AG04450 (cell line): ENCODE results near the gene ZKSCAN2. TPM values are rescaled to one million over a fixed set of nuclear protein-coding genes. Genes with fewer than 3 reads are reported as not detected.

ENCODE experiments used
- CTCF ChIA-PET: fragments of 300-600, 350-600 bp; formaldehyde crosslinking; extraction: SDS; loops from one replicate; lab custom pipeline; 2022; ENCODE audit warnings: antibody characterized with exemption, inconsistent platforms; lab: Charles Lee
- POLR2A ChIA-PET: fragments of 350-600 bp; formaldehyde crosslinking; extraction: SDS; loops from one replicate; lab custom pipeline; 2021; ENCODE audit warnings: antibody characterized with exemption, inconsistent platforms; lab: Yijun Ruan, JAX
- DNase-seq: peaks from one replicate; pipeline ENCODE4 v3.0.0-alpha.2; 2011; ENCODE audit warnings: low read depth, low spot score
- H3K27ac ChIP-seq: one replicate; pipeline ENCODE4 v1.5.1; 2012; ENCODE audit warnings: low read depth, low read length, control low read depth
- H3K27me3 ChIP-seq: one replicate; pipeline ENCODE4 v1.6.0; 2012; ENCODE audit warnings: low read length; ENCODE audit not compliant: control insufficient read depth, insufficient read depth
- H3K4me3 ChIP-seq: 2 replicates; pipeline ENCODE4 v1.5.1; 2011; ENCODE audit warnings: mild to moderate bottlenecking, low read depth, low read length, control low read depth
- H3K9me3 ChIP-seq: 2 replicates; pipeline ENCODE4 v1.5.1; 2012; ENCODE audit warnings: low read length; ENCODE audit not compliant: control insufficient read depth, insufficient read depth
- polyA plus RNA-seq: library from polyadenylated mRNA; depleted of rRNA; stranded (reverse); fragments of >200 nt; gene quantifications from 2 replicates; pipeline ENCODE4 v1.2.3, GENCODE V29; 2011; rRNA removed
- TF ChIP-seq, protein P1 (sequence below): IDR thresholded peaks from 2 replicates; pipeline ENCODE4 v1.5.1; 2011; ENCODE audit warnings: low read depth, low read length, control low read depth, inconsistent platforms

The ZKSCAN2 gene
- polyA plus RNA-seq, 1 experiment, result 3.0 TPM

DNA sequence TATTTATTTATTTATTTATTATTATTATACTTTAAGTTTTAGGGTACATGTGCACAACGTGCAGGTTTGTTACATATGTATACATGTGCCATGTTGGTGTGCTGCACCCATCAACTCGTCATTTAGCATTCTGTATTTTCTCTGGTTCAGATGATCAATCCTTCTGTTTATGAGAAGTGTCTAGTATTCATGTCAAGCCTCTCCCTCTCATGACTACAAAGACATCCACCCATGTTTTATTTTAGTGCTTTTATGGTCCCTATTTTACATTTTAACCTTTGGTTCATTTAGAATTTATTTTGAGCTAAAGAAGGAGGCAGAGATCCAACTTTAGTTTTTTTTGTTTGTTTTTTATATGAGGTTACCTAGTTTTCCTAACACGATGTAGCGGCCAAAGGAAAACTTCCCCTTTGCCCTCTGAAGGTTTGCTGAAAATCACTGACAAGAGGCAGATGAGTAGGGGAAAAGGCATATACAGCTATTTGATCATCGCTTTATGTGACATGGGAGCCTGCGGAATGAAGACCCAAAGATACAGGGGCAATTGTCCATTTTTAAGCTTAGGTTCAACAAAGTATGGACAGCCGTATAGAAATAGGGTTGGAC lies 63.3 kb downstream of the ZKSCAN2 start:
- no peak for DNase-seq
- Histone ChIP-seq H3K9me3 (no peaks in the 10 kb centered on the region), H3K27ac (no peak overlapping the region), H3K27me3 (no peaks in the 10 kb centered on the region), H3K4me3 (no peak overlapping the region)
- ChIA-PET CTCF (interaction anchor here (1.0 to 3.2 kb wide), 2 partner anchors 31 to 1153 kb away, joined by 4 to 17 read pairs; no protein-coding TSS in a partner anchor), POLR2A (no interaction called here)
- TF ChIP-seq, protein P1, sequence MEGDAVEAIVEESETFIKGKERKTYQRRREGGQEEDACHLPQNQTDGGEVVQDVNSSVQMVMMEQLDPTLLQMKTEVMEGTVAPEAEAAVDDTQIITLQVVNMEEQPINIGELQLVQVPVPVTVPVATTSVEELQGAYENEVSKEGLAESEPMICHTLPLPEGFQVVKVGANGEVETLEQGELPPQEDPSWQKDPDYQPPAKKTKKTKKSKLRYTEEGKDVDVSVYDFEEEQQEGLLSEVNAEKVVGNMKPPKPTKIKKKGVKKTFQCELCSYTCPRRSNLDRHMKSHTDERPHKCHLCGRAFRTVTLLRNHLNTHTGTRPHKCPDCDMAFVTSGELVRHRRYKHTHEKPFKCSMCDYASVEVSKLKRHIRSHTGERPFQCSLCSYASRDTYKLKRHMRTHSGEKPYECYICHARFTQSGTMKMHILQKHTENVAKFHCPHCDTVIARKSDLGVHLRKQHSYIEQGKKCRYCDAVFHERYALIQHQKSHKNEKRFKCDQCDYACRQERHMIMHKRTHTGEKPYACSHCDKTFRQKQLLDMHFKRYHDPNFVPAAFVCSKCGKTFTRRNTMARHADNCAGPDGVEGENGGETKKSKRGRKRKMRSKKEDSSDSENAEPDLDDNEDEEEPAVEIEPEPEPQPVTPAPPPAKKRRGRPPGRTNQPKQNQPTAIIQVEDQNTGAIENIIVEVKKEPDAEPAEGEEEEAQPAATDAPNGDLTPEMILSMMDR, result no peak

DNA sequence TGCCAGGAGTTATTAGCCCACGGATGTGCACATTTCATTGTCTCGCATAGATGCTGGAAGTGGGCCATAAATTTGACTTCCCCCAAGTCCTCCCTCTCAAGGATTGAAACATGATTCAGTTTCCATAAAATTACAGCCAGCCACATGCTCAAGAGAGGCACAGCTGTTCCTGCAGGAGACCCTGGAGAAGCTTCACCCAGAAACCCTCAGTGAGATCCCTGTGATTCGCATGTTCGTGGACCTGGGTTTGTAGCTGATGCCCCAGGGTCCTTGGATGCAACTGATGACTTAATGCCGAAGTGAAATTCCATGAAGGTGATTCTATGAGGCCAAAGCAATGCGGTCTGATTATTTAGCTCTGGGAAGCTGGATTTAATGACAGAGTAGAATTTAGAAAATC lies 65.5 kb downstream of the ZKSCAN2 start:
- POLR2A ChIA-PET, result no interaction called here
- CTCF ChIA-PET, result interaction anchor here (0.6 to 2.3 kb wide), 2 partner anchors 33 to 467 kb away, joined by 4 to 10 read pairs; no protein-coding TSS in a partner anchor
- no peak overlapping the region for H3K4me3 ChIP-seq
- H3K27ac ChIP-seq, result no peak overlapping the region
- TF ChIP-seq, protein P1, result no peak
- DNase-seq, result no peak
- no peaks in the 10 kb centered on the region for H3K27me3 ChIP-seq
- no peaks in the 10 kb centered on the region for H3K9me3 ChIP-seq

DNA sequence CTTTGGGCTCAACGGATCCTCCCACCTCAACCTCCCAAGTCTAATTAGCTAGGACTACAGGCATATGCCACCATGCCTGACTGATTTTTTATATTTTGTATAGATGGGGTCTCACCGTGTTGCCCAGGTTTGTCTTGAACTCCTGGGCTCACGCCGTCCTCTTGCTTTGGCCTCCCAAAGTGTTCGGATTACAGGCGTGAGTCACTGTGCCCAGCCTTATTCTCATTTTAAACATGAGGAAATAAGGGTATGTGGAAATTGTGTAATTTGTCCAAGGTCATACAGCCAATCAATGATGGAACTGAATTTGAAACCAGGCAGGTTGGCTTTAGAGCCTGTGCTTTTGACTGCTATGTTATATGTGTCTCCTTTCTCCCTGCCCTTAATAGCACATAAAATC lies 68.3 kb downstream of the ZKSCAN2 start:
- Histone ChIP-seq H3K4me3 (no peak overlapping the region), H3K27me3 (no peaks in the 10 kb centered on the region), H3K9me3 (no peaks in the 10 kb centered on the region), H3K27ac (no peak overlapping the region)
- DNase-seq, result no peak
- ChIA-PET POLR2A (no interaction called here), CTCF (interaction anchor here (0.8 kb wide), 1 partner anchor 36 kb away, joined by 3 read pairs; no protein-coding TSS in a partner anchor)
- TF ChIP-seq, protein P1, result no peak

DNA sequence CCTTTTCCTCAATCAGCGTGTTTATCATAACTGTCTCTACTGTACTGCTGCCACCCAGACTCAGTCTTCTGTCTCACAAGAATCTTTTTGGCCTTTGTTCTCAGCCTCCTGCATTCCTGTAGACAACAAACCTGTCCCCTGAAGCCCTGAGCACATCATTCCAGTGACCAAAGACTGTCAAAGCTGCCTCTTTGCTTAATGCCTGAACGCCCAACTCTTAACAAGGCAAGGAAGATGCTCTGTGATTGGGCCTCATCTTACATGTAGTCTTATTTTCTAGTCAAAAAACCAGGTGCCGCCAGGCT lies 70.2 kb downstream of the ZKSCAN2 start:
- no peak overlapping the region for H3K4me3 ChIP-seq
- TF ChIP-seq, protein P1, result no peak
- ChIA-PET POLR2A (no interaction called here), CTCF (no interaction called here)
- no peaks in the 10 kb centered on the region for H3K27me3 ChIP-seq
- no peak overlapping the region for H3K27ac ChIP-seq
- H3K9me3 ChIP-seq, result no peaks in the 10 kb centered on the region
- no peak for DNase-seq

Other genes starting within 250 kb of the ZKSCAN2 start
- gene ARHGAP17, start 242.5 kb downstream of the ZKSCAN2 start, polyA plus RNA-seq, result 53.7 and 65.9 TPM in 2 replicates
- 41.7 and 46.9 TPM in 2 replicates for gene LCMT1, start 146.1 kb downstream of the ZKSCAN2 start, polyA plus RNA-seq
- not detected in 2 replicates for gene AQP8, start 40.9 kb downstream of the ZKSCAN2 start, polyA plus RNA-seq